ENCODE results near the gene SLC16A8. TPM values are rescaled to one million over a fixed set of nuclear protein-coding genes. Genes with fewer than 3 reads are reported as not detected.

SLC16A8 gene
- total RNA-seq, 2 experiments from 2014 or later = not detected

GRCh38 chr22:38042488-38042790, 41.5 kb downstream of the SLC16A8 start:
- H3K27ac Mint-ChIP-seq = no peak overlapping the region
- H3K4me1 Mint-ChIP-seq (ENCODE audit: low read depth) = no peaks in the 10 kb centered on the region
- peaks cover 5% of the 10 kb centered on the region for H3K27me3 Mint-ChIP-seq
- no peak overlapping the region for H3K4me3 Mint-ChIP-seq
- Histone ChIP-seq H3K4me3 (ENCODE audit: low read length) (no peak overlapping the region), H3K36me3 (ENCODE audit: insufficient read depth, low read length) (no peaks in the 10 kb centered on the region), H3K9me3 (ENCODE audit: control insufficient read depth in 1 of 2, insufficient read depth in 1 of 2, low read length in 2 of 2) (no peaks in the 10 kb centered on the region), H3K4me1 (ENCODE audit: insufficient read depth, low read length) (peaks cover 3% of the 10 kb centered on the region), H3K27me3 (ENCODE audit: control insufficient read depth in 1 of 2, insufficient read depth in 2 of 2, low read length in 2 of 2) (peaks cover 0 to 3% of the 10 kb centered on the region in 2 experiments), H3K27ac (ENCODE audit: low read depth in 1 of 2, low read length in 2 of 2) (no peak overlapping the region)
- H3K36me3 Mint-ChIP-seq (ENCODE audit: low read depth) = no peaks in the 10 kb centered on the region
- ATAC-seq (ENCODE audit: poor library complexity) (no peak), DNase-seq (no peak)
- H3K9me3 Mint-ChIP-seq = no peaks in the 10 kb centered on the region
- intact Hi-C loops (cut with DNase I, micrococcal nuclease) = no loop called here
- ChIA-PET POLR2A (no interaction called here), CTCF (no interaction called here)
- TF ChIP-seq, protein P1, sequence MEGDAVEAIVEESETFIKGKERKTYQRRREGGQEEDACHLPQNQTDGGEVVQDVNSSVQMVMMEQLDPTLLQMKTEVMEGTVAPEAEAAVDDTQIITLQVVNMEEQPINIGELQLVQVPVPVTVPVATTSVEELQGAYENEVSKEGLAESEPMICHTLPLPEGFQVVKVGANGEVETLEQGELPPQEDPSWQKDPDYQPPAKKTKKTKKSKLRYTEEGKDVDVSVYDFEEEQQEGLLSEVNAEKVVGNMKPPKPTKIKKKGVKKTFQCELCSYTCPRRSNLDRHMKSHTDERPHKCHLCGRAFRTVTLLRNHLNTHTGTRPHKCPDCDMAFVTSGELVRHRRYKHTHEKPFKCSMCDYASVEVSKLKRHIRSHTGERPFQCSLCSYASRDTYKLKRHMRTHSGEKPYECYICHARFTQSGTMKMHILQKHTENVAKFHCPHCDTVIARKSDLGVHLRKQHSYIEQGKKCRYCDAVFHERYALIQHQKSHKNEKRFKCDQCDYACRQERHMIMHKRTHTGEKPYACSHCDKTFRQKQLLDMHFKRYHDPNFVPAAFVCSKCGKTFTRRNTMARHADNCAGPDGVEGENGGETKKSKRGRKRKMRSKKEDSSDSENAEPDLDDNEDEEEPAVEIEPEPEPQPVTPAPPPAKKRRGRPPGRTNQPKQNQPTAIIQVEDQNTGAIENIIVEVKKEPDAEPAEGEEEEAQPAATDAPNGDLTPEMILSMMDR (IDR thresholded peaks at IDR 0.05) = no peak

GRCh38 chr22:38041760-38042487, 42.1 kb downstream of the SLC16A8 start:
- ChIA-PET POLR2A (no interaction called here), CTCF (no interaction called here)
- peaks cover 3% of the 10 kb centered on the region for H3K4me1 ChIP-seq (ENCODE audit: insufficient read depth, low read length)
- H3K9me3 ChIP-seq (ENCODE audit: control insufficient read depth in 1 of 2, insufficient read depth in 1 of 2, low read length in 2 of 2) = no peaks in the 10 kb centered on the region
- H3K9me3 Mint-ChIP-seq = no peaks in the 10 kb centered on the region
- H3K27ac ChIP-seq (ENCODE audit: low read depth in 1 of 2, low read length in 2 of 2) = no peak overlapping the region
- ATAC-seq (ENCODE audit: poor library complexity) (no peak), DNase-seq (no peak)
- no peak overlapping the region for H3K4me3 Mint-ChIP-seq
- TF ChIP-seq, protein P1 (IDR thresholded peaks at IDR 0.05) = no peak
- no peak overlapping the region for H3K4me3 ChIP-seq (ENCODE audit: low read length)
- H3K36me3 Mint-ChIP-seq (ENCODE audit: low read depth) = no peaks in the 10 kb centered on the region
- no peak overlapping the region for H3K27ac Mint-ChIP-seq
- no peaks in the 10 kb centered on the region for H3K4me1 Mint-ChIP-seq (ENCODE audit: low read depth)
- H3K27me3 ChIP-seq (ENCODE audit: control insufficient read depth in 1 of 2, insufficient read depth in 2 of 2, low read length in 2 of 2) = peaks cover 0 to 3% of the 10 kb centered on the region in 2 experiments
- peaks cover under 1% of the 10 kb centered on the region for H3K27me3 Mint-ChIP-seq
- intact Hi-C loops (cut with DNase I, micrococcal nuclease) = no loop called here
- no peaks in the 10 kb centered on the region for H3K36me3 ChIP-seq (ENCODE audit: insufficient read depth, low read length)

DNA sequence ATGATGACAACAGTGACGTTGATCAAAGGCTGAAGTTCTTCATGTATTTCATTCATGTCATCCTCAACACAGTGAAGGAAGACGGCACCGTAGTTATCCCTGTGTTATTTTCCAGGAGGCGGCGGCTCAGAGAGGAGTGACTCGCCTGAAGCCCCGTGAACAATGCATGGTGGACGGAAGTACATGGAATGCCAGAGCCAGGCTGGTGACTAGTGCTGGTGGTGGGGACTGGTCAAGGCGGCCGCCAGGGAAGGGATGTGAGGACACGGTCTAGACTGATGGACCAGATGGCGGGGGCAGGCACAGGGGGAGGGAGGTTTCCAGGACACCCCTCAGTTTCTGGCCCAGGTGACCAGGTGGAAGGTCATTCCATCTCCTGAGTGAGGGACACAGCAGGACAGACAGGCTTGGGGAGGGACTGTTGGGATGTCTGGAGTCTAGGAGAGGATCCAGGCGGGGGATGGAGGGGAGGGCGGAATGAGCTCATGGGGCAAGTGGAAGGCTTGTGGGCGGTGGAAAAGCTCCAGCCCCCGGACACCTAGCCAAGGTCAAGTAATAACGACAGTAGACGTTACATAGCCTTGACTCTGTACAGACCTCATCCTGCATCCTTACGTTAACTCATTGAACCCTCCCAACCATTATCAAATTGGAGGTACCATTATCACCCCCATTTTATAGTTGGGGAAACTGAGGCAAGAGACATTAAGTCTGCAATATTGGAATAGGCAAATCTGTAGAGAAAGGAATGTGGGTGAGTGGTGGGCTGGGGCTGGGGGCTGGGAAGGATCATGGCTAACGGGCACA, 42.8 kb downstream of the SLC16A8 start:
- Mint-ChIP-seq H3K36me3 (ENCODE audit: low read depth) (no peaks in the 10 kb centered on the region), H3K27ac (no peak overlapping the region), H3K27me3 (no peaks in the 10 kb centered on the region), H3K4me1 (ENCODE audit: low read depth) (no peaks in the 10 kb centered on the region), H3K4me3 (no peak overlapping the region), H3K9me3 (no peaks in the 10 kb centered on the region)
- ATAC-seq (ENCODE audit: poor library complexity) (no peak), DNase-seq (no peak)
- no peak overlapping the region for H3K4me3 ChIP-seq (ENCODE audit: low read length)
- H3K27ac ChIP-seq (ENCODE audit: low read depth in 1 of 2, low read length in 2 of 2) = no peak overlapping the region
- H3K36me3 ChIP-seq (ENCODE audit: insufficient read depth, low read length) = no peaks in the 10 kb centered on the region
- H3K4me1 ChIP-seq (ENCODE audit: insufficient read depth, low read length) = peaks cover 3% of the 10 kb centered on the region
- CTCF ChIA-PET = no interaction called here
- POLR2A ChIA-PET = no interaction called here
- peaks cover 0 to 3% of the 10 kb centered on the region in 2 experiments for H3K27me3 ChIP-seq (ENCODE audit: control insufficient read depth in 1 of 2, insufficient read depth in 2 of 2, low read length in 2 of 2)
- H3K9me3 ChIP-seq (ENCODE audit: control insufficient read depth in 1 of 2, insufficient read depth in 1 of 2, low read length in 2 of 2) = no peaks in the 10 kb centered on the region
- TF ChIP-seq, protein P1 (IDR thresholded peaks at IDR 0.05) = no peak
- intact Hi-C loops (cut with DNase I, micrococcal nuclease) = no loop called here
